ENCODE data around the gene ARV1.

GRCh38 chr1:230936475-230936874 is 42.4 kb upstream of the ARV1 start:
- TF ChIP-seq CTCF (IDR thresholded peaks at IDR 0.05) (no peak), POLR2A (IDR thresholded peaks at IDR 0.05) (no peak)
